GM12891 (cell line): ENCODE measurements around the gene HDAC1.

Source experiments
- POLR2A ChIP-seq: IDR thresholded peaks from 2 replicates; pipeline ENCODE4 v1.6.1; 2011; ENCODE audit warnings: low read depth, low read length, control low read depth
- POLR2AphosphoS5 ChIP-seq: IDR thresholded peaks from 2 replicates; pipeline ENCODE4 v1.6.1; 2011; ENCODE audit warnings: low read depth, low read length, control low read depth
- TAF1 ChIP-seq: IDR thresholded peaks from 2 replicates; pipeline ENCODE4 v1.6.1; 2011; ENCODE audit warnings: low read depth, low read length, control low read depth

GRCh38 chr1:32356478-32356877 is 64.6 kb downstream of the HDAC1 start:
- no peak for TF ChIP-seq TAF1
- no peak for TF ChIP-seq POLR2A
- TF ChIP-seq POLR2AphosphoS5, result no peak
